ENCODE data around the gene URI1. TPM values are rescaled to one million over a fixed set of nuclear protein-coding genes. Genes with fewer than 3 reads are reported as not detected.

URI1 gene
- total RNA-seq, 1 donor from 2014 or later = 61.7 TPM

DNA sequence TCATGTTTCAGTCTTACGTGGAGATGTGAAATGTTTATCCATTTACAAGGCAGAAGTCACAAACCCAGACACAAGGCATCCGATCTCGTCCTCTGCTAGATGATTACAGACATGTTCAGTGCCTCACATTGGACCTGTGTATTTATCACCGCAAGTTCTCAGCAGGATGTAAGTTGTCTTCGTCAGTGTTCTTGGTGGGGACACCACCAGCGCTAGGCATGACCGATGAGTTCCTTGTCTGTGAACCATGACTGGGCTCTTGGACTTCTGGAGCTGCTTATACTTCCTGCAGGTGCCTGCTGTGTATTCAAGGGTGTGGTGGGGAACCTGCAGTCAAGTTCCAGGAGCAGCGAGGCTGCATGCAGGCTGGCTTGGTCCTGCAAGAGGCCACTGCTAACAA is 105.4 kb downstream of the URI1 start:
- H3K36me3 Mint-ChIP-seq = no peaks in the 10 kb centered on the region
- peaks cover 4% of the 10 kb centered on the region for H3K27me3 Mint-ChIP-seq (ENCODE audit: low read depth)
- DNase-seq (ENCODE audit: low spot score in 2 of 2, unreplicated experiment in 2 of 2) = no peak
- TF ChIP-seq, protein P1, sequence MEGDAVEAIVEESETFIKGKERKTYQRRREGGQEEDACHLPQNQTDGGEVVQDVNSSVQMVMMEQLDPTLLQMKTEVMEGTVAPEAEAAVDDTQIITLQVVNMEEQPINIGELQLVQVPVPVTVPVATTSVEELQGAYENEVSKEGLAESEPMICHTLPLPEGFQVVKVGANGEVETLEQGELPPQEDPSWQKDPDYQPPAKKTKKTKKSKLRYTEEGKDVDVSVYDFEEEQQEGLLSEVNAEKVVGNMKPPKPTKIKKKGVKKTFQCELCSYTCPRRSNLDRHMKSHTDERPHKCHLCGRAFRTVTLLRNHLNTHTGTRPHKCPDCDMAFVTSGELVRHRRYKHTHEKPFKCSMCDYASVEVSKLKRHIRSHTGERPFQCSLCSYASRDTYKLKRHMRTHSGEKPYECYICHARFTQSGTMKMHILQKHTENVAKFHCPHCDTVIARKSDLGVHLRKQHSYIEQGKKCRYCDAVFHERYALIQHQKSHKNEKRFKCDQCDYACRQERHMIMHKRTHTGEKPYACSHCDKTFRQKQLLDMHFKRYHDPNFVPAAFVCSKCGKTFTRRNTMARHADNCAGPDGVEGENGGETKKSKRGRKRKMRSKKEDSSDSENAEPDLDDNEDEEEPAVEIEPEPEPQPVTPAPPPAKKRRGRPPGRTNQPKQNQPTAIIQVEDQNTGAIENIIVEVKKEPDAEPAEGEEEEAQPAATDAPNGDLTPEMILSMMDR (IDR thresholded peaks at IDR 0.05; ENCODE audit: unreplicated experiment) = no peak
- peaks cover 39% of the 10 kb centered on the region for H3K4me1 Mint-ChIP-seq
- H3K4me3 Mint-ChIP-seq = no peak overlapping the region
- no peak overlapping the region for H3K27ac Mint-ChIP-seq
- H3K9me3 Mint-ChIP-seq = no peaks in the 10 kb centered on the region

DNA sequence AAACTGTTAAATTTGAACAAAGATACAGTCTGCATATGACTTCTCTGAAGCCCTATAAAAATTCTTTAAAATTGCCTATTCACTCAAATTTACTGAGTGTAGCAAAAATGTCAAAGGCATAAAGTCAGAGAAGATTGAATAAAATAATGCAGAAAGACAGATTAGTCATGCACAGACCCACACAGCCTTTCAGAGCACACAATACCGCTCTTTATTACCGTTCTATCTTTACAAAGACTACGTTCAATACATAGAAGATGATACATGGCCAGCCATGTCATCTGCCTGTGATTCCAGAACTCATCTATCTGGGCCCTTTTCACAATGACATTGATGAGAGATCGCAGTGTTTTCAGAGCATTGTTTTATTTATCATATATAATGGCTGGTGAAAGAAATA is 107.2 kb downstream of the URI1 start:
- Mint-ChIP-seq H3K4me3 (peak overlapping the region; percentile 2), H3K27ac (peak overlapping the region; percentile 57), H3K9me3 (no peaks in the 10 kb centered on the region), H3K36me3 (no peaks in the 10 kb centered on the region), H3K27me3 (ENCODE audit: low read depth) (peaks cover 5% of the 10 kb centered on the region), H3K4me1 (peaks cover 39% of the 10 kb centered on the region)
- DNase-seq (ENCODE audit: low spot score in 2 of 2, unreplicated experiment in 2 of 2) = no peak
- TF ChIP-seq, protein P1 (IDR thresholded peaks at IDR 0.05; ENCODE audit: unreplicated experiment) = no peak

DNA sequence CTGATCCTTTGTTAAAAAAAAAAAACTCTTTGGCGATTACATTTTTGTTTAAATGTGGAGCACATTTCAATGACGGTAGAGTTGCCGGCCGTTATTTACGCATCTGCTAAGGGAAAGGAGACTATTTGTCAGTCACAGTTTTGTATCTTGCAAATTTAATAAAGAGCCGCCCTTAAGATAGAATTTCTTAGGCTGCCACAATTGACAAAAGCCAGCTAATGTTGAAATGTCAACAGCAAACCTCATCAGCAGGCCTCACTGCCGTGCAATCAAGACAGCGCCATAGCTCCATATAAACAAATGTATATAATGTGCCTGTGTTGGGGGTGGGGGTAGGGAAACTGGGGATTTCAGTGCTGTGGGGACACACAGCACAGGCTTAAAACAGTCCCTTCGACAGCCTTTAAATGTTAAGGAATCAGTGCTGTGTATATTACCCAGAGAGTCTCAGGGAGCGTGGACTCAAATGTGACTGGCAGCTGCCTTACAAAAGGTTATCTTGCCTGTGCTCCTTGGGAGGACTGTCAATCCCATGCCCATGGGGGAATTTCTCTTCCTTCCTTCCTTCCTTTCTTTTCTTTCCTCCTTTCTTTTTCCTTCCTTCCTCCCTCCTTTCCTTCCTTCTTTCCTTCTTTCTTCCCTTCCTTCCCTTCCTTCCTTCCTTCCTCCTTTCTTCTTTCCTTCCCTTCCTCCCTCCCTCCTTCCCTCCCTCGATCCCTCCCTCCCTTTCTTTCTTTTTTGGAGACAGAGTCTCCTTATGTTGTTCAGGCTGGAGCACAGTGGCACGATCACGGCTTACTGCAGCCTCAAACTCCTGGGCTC is 108.0 kb downstream of the URI1 start:
- Mint-ChIP-seq H3K27ac (peak overlapping the region; percentile 57), H3K9me3 (no peaks in the 10 kb centered on the region), H3K27me3 (ENCODE audit: low read depth) (peaks cover 5% of the 10 kb centered on the region), H3K4me3 (peak overlapping the region; percentile 2), H3K4me1 (peaks cover 39% of the 10 kb centered on the region), H3K36me3 (no peaks in the 10 kb centered on the region)
- TF ChIP-seq, protein P1 (IDR thresholded peaks at IDR 0.05; ENCODE audit: unreplicated experiment) = no peak
- DNase-seq (ENCODE audit: low spot score in 2 of 2, unreplicated experiment in 2 of 2) = no peak

DNA sequence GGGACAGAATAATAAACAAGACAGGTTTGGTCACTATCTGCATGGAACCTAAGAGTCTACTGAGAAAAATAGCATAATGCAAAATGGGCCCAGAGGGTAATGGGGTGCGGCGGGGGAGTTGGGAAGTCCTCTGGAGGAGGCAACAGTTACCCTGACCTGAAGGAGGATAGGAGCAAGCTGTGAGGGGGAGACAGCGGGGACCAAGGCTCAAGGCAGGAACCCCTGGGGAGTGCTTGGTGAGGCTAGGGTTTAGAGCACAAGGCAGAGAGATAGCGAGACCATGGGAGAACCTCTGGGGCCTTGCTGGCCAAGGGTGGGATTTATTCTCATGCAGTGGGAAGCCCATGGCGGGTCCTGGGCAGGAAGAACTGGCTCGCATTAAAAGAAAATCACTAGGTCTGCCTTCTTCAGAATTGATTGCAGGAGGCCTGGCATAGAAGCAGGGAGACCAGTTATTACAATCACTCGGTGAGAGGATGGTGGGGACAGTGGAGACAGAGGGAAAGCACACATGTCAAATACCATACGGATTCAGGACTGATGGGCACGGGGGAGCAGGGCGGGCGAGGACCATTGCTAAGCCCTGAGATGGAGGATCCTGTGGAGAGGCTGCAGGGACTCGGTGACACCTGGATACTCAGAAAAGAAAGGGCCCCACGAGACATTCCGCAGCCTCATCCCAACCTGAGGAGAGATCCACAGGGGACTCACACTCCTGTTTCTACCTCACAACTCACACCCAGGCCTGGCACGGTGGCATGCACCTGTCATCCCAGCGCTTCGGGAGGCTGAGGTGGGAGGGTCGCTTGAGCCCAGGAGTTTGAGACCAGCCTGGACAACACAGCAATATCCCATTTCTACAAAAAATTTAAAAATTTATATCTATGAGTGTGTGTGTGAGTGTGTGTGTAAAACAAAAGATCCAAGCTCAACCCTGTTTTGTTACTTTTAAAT is 110.4 kb downstream of the URI1 start:
- peaks cover 11% of the 10 kb centered on the region for H3K9me3 Mint-ChIP-seq
- H3K4me1 Mint-ChIP-seq = peaks cover 27% of the 10 kb centered on the region

DNA sequence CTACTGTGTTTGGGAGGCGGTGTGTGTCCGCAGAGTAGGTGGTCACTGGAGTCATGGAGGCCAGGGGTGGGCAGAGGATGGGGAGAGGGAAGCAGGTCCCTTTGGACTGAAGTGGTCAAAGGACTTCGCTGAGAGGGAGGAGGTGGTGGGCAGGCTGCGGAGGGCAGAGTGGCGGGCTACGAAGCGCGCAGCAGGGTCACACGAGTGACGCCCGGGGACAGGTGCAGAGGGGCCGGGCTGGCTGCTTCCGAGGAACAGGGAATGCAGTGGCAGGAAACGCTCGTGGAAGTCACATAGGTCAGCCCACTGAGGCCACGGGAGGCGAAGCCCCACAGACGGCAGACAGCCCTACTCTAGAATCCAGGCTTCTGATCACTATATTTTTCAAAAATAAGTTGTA is 111.5 kb downstream of the URI1 start:
- Mint-ChIP-seq H3K4me1 (peaks cover 23% of the 10 kb centered on the region), H3K9me3 (peaks cover 15% of the 10 kb centered on the region), H3K27ac (no peak overlapping the region), H3K27me3 (ENCODE audit: low read depth) (peaks cover 5% of the 10 kb centered on the region), H3K4me3 (no peak overlapping the region), H3K36me3 (no peaks in the 10 kb centered on the region)
- TF ChIP-seq, protein P1 (IDR thresholded peaks at IDR 0.05; ENCODE audit: unreplicated experiment) = no peak
- DNase-seq (ENCODE audit: low spot score in 2 of 2, unreplicated experiment in 2 of 2) = no peak

More for the DNA sequence above, 110.4 kb downstream of the URI1 start:
- Mint-ChIP-seq H3K4me3 (no peak overlapping the region), H3K27me3 (ENCODE audit: low read depth) (peaks cover 5% of the 10 kb centered on the region), H3K27ac (no peak overlapping the region), H3K36me3 (no peaks in the 10 kb centered on the region)
- DNase-seq (ENCODE audit: low spot score in 2 of 2, unreplicated experiment in 2 of 2) = no peak
- TF ChIP-seq, protein P1 (IDR thresholded peaks at IDR 0.05; ENCODE audit: unreplicated experiment) = no peak

All from mesothelial cell of epicardium (in vitro differentiated cells).